Astrocyte of the cerebellum (primary cell): Measurements from ENCODE around the gene UST.

Source experiments
- DNase-seq: peaks from one replicate; pipeline ENCODE4 v3.0.0-alpha.2; 2011; ENCODE audit warnings: low read depth
- H3K4me3 ChIP-seq: 2 replicates; pipeline ENCODE4 v1.5.1; 2011; ENCODE audit warnings: mild to moderate bottlenecking, low read depth, low read length, moderate library complexity
- CTCF ChIP-seq: IDR thresholded peaks from 2 replicates; pipeline ENCODE4 v1.5.1; 2012; ENCODE audit warnings: low read length, low read depth, moderate library complexity, mild to moderate bottlenecking; ENCODE audit errors: missing control alignments
- in situ Hi-C: cut with HindIII; loops from 2 replicates; pipeline ENCODE4 v1.10.0; 2017; ENCODE audit warnings: low sequenced_read_pairs

UST gene

DNA sequence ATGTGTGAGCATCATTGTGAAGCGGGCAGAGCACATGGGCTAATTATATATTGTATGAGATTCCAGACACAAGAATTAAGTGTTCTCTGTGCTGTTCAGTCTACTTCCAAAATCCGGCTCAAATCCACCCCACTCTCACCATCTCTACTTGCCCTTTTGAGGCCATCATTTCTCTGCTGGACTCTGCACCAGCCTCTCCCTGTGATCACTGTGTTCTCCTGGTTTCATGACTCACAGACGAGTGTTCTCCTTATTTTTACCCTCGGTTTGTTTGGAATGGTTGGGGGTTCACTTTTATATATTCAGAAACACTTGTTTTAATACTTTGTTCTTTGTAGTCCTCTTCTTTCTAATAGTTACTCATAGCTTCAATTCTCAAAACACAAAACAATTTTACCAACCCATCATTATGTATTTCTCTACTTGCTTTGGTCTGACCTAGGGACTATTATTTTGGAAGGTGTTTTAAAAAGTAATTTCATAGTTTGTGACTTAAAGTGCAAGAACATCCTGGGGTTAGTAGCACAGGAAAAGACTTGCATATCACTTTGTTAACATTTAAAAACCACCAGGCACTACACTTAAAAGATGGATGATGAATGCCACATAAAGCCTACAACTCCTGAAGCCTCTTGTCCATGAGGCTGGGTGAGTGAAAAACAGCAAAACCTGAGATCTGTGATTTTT lies 82.7 kb downstream of the UST start:
- no peak for DNase-seq
- H3K4me3 ChIP-seq = no peak overlapping the region
- in situ Hi-C loops = no loop called here

GRCh38 chr6:148830614-148831013 lies 83.8 kb downstream of the UST start:
- no peak overlapping the region for H3K4me3 ChIP-seq
- DNase-seq = no peak
- in situ Hi-C loops = no loop called here
- TF ChIP-seq CTCF = no peak

More for the DNA sequence above, 82.7 kb downstream of the UST start:
- TF ChIP-seq CTCF = no peak

DNA sequence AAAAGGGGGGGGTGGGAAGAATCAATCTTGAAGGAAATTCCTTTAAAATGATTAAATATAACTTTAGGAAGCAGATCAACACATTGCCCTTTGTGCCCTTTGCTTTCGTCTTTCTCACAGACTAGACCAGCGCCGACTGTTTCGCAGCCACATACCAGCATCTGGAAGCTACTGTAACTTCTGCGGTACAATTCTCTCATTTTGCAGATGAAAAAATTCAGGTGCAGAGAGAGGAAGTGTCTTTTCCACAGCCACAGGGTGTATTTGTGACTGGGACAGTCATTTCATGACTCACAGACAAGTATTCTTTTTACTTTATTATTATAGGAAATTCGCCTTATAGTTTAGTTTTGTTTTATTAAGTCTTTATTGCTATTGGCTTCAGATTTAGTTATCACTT lies 84.2 kb downstream of the UST start:
- no peak for DNase-seq
- in situ Hi-C loops = no loop called here
- no peak overlapping the region for H3K4me3 ChIP-seq
- TF ChIP-seq CTCF = no peak

GRCh38 chr6:148831531-148831930 lies 84.7 kb downstream of the UST start:
- in situ Hi-C loops = no loop called here
- DNase-seq = no peak
- TF ChIP-seq CTCF = no peak
- no peak overlapping the region for H3K4me3 ChIP-seq

GRCh38 chr6:148835920-148836441 lies 89.2 kb downstream of the UST start:
- in situ Hi-C loops = loop anchor here (5.0 kb wide), 1 partner anchor 39 kb away; no protein-coding TSS in a partner anchor
- peak; percentile 78 for DNase-seq
- no peak overlapping the region for H3K4me3 ChIP-seq
- no peak for TF ChIP-seq CTCF

- H3K4me3 ChIP-seq = no peak overlapping the region
- TF ChIP-seq CTCF = no peak
- in situ Hi-C loops = loop anchor here (5.0 kb wide), 1 partner anchor 39 kb away; no protein-coding TSS in a partner anchor
- no peak for DNase-seq
Observed at GRCh38 chr6:148836751-148837150, 89.9 kb downstream of the UST start.
